Body of pancreas (tissue), 4 donors: ENCODE data around the gene IQCF6. TPM values are rescaled to one million over a fixed set of nuclear protein-coding genes. Genes with fewer than 3 reads are reported as not detected.

Experiments used
- ATAC-seq: fragments of 150-250 bp; one replicate; pipeline ENCODE4 v1.9.1; 2016
- DNase-seq, 4 donors: peaks; one replicate each; pipeline ENCODE4 v3.0.0-alpha.2; 2019
- H3K27ac ChIP-seq, 4 donors: fragments of 200-600 bp; sonication (generic); 1 replicate in 3 of 4; 2 replicates in 1 of 4; pipeline versions ENCODE4 v1.5.1 to v1.6.1; 2016 to 2019; ENCODE audit warnings: mild to moderate bottlenecking in 1 of 4, mixed read lengths in 1 of 4, moderate library complexity in 1 of 4
- H3K27me3 ChIP-seq, 2 donors: fragments of 200-600 bp; sonication (generic); one replicate each; pipeline ENCODE4 v1.6.0; 2016; ENCODE audit warnings: mild to moderate bottlenecking in 1 of 2
- H3K36me3 ChIP-seq, 2 donors: fragments of 200-600 bp; sonication (generic); replicated peaks in 1 of 2; 2 replicates each; pipeline ENCODE4 v1.5.1; 2016; ENCODE audit warnings: low read depth in 2 of 2; ENCODE audit not compliant: insufficient read depth in 1 of 2
- H3K4me1 ChIP-seq: fragments of 200-600 bp; sonication (generic); one replicate; pipeline ENCODE4 v1.6.0; 2016
- H3K4me3 ChIP-seq, 2 donors: fragments of 200-600 bp; sonication (generic); 1 replicate in 1 of 2; 2 replicates in 1 of 2; pipeline ENCODE4 v1.5.1; 2016 to 2019
- H3K9me3 ChIP-seq, 3 donors: fragments of 200-600 bp; sonication (generic); 1 replicate in 2 of 3; 2 replicates in 1 of 3; pipeline ENCODE4 v1.5.1; 2016
- POLR2A ChIP-seq, 3 donors: fragments of 450-650 bp; IDR thresholded peaks; one replicate each; pipeline ENCODE4 v1.6.1; 2016; ENCODE audit warnings: antibody characterized with exemption in 3 of 3, mild to moderate bottlenecking in 2 of 3
- WGBS, 2 donors: methylation state at CpG; one replicate each; pipeline ENCODE4 v1.1.5; 2017; 5-methylcytosine and 5-hydroxymethylcytosine counted together
- intact Hi-C: fragments of 100-400 bp; cut with DNase I; formaldehyde crosslinking; loops from one replicate; pipeline ENCODE4 v1.15.1; 2023
- total RNA-seq, 2 donors: library from RNA; depleted of rRNA; stranded (reverse); fragments of >200 nt; gene quantifications; one replicate each; pipeline ENCODE4 v1.1.0, GENCODE V29; 2016
- TF ChIP-seq, protein P1 (sequence below), 7 experiments: fragments of 450-650 bp in 4 of 7; fragments of 200-600 bp in 3 of 7; sonication (generic) in 3 of 7; IDR thresholded peaks; one replicate each; pipeline ENCODE4 v1.5.1; 2016 to 2019; ENCODE audit warnings: antibody characterized with exemption in 7 of 7

The IQCF6 gene
- total RNA-seq, 2 donors from 2014 or later: not detected

DNA sequence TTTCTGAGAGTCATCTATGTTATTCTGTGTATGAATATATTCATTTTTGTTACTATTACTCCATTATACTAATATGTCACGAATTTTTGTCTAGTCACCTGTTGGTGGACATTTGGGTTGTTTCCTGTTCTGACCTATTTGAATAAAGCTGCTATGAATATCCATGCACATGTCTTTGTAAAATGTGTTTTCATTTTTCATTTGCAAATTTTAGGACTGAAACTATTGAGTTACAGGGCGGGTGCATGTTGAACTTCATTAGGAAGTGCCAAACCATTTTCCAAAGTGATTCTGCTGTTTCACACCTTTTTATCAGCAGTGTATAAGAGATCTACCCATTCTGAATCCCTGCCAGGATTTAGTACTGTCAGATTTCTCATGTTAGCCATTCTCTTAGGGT lies 37.7 kb upstream of the IQCF6 start:
- ATAC-seq (no peak), DNase-seq (no peak)
- no peaks in the 10 kb centered on the region for H3K27me3 ChIP-seq
- intact Hi-C loops: no loop called here
- no peak for TF ChIP-seq POLR2A (IDR thresholded peaks at IDR 0.05)
- TF ChIP-seq, protein P1, sequence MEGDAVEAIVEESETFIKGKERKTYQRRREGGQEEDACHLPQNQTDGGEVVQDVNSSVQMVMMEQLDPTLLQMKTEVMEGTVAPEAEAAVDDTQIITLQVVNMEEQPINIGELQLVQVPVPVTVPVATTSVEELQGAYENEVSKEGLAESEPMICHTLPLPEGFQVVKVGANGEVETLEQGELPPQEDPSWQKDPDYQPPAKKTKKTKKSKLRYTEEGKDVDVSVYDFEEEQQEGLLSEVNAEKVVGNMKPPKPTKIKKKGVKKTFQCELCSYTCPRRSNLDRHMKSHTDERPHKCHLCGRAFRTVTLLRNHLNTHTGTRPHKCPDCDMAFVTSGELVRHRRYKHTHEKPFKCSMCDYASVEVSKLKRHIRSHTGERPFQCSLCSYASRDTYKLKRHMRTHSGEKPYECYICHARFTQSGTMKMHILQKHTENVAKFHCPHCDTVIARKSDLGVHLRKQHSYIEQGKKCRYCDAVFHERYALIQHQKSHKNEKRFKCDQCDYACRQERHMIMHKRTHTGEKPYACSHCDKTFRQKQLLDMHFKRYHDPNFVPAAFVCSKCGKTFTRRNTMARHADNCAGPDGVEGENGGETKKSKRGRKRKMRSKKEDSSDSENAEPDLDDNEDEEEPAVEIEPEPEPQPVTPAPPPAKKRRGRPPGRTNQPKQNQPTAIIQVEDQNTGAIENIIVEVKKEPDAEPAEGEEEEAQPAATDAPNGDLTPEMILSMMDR (IDR thresholded peaks at IDR 0.05): no peak
- no peak overlapping the region for H3K4me3 ChIP-seq
- H3K4me1 ChIP-seq: no peaks in the 10 kb centered on the region
- no peaks in the 10 kb centered on the region for H3K36me3 ChIP-seq
- WGBS, 2 donors: 55 to 65% methylated on average over 2 of the region's 2 CpGs
- no peaks in the 10 kb centered on the region for H3K9me3 ChIP-seq
- H3K27ac ChIP-seq: no peak overlapping the region

DNA sequence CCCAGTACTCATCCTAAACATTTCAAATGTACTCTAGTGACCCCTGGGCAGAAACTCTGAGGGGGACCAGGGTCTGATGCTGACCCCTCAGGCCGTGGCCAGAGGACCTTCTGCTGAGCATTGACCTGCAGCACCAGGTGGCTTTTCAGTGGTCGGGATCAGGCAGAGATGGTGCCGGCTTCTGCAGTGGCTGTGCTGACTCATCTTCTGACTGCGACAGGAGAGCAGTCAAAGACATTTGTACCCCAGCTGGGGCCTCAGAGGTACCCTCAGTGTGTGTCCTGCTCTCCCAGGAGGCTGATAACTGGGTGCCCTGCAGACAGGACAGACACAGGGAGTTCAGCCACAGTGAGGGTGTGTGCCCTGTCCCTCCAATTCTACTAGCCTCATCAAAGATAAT lies 36.6 kb upstream of the IQCF6 start:
- Histone ChIP-seq H3K4me3 (no peak overlapping the region), H3K9me3 (no peaks in the 10 kb centered on the region), H3K27me3 (no peaks in the 10 kb centered on the region), H3K4me1 (no peaks in the 10 kb centered on the region), H3K36me3 (no peaks in the 10 kb centered on the region), H3K27ac (no peak overlapping the region)
- 47 to 57% methylated on average over 3 to 4 of the region's 4 CpGs for WGBS, 2 donors
- ATAC-seq (no peak), DNase-seq (no peak)
- TF ChIP-seq, protein P1 (IDR thresholded peaks at IDR 0.05): no peak
- TF ChIP-seq POLR2A (IDR thresholded peaks at IDR 0.05): no peak
- intact Hi-C loops: no loop called here

DNA sequence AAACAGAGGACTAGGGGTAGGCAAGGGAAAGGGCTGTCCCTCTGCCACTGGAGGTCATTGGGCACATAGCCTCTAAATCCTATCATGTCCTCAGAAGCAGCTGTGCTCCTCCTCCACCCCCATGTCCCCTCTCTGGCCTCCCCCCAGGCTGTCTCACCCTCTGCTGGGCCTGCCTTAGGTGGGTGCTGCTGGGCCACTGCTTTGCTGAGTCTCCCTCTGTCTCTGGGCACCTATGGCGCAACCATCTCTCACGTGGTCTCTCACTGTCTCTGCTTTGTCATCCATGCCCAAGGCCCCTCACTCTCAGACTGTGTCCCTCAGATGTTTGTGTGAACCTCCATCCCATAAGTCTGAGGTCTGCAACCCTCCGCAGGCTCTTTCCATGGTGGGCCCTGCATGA lies 35.0 kb upstream of the IQCF6 start:
- Histone ChIP-seq H3K36me3 (no peaks in the 10 kb centered on the region), H3K27me3 (no peaks in the 10 kb centered on the region), H3K4me3 (no peak overlapping the region), H3K27ac (no peak overlapping the region), H3K4me1 (no peaks in the 10 kb centered on the region), H3K9me3 (no peaks in the 10 kb centered on the region)
- intact Hi-C loops: no loop called here
- DNase-seq (no peak), ATAC-seq (no peak)
- WGBS, 2 donors: 77 to 83% methylated on average over 3 of the region's 3 CpGs
- TF ChIP-seq, protein P1 (IDR thresholded peaks at IDR 0.05): no peak
- TF ChIP-seq POLR2A (IDR thresholded peaks at IDR 0.05): no peak

DNA sequence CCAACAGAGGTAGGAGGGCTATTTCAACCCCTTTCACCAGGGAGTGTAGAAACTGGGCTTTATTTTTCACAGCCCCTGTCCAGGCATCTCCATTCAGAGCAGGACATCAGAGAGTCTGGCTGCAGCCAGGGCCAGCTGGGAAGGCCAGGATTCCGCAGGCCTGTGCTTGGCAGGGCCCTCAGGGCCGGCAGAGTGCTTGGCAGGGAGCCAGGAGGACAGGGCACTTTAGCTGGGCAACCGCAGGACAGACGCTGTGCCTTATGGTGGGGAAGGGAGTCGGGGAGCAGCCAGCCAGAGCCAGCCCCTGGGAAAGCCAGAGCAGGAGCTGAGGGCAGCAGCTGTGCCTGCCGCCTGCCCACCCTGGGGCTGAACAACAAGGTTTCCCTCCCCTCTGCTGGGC lies 34.5 kb upstream of the IQCF6 start:
- ATAC-seq: no peak
- intact Hi-C loops: no loop called here
- H3K27me3 ChIP-seq: no peaks in the 10 kb centered on the region

DNA sequence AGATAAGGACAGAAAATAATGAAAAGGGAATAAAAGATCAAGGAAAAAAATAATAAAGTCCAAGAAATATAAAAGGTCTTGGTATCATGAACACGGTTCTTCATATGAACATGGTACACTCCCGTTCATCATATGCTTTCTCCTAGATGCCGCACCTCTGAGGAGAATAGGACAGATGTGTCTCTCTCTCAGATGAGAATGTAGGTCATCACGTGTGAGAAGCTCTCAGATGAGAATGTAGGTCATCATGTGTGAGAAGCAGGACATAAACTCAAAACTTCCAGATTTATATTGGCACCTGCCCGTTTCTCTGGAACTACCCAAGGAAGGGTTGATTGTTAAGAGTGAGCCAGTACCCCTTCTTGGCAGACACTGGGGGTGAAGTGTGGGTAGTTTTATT lies 29.9 kb upstream of the IQCF6 start:
- no peaks in the 10 kb centered on the region for H3K4me1 ChIP-seq
- no peak for ATAC-seq
- TF ChIP-seq, protein P1 (IDR thresholded peaks at IDR 0.05): no peak
- TF ChIP-seq POLR2A (IDR thresholded peaks at IDR 0.05): no peak
- intact Hi-C loops: no loop called here
- H3K4me3 ChIP-seq: no peak overlapping the region
- WGBS, 2 donors: 76 to 77% methylated on average over 5 of the region's 5 CpGs
- no peak overlapping the region for H3K27ac ChIP-seq
- H3K27me3 ChIP-seq: no peaks in the 10 kb centered on the region
- no peaks in the 10 kb centered on the region for H3K9me3 ChIP-seq
- DNase-seq: no peak
- no peaks in the 10 kb centered on the region for H3K36me3 ChIP-seq

More for the DNA sequence above, 34.5 kb upstream of the IQCF6 start:
- H3K9me3 ChIP-seq: no peaks in the 10 kb centered on the region
- no peak overlapping the region for H3K27ac ChIP-seq
- WGBS, 2 donors: 25 to 53% methylated on average over 2 to 6 of the region's 6 CpGs
- H3K4me1 ChIP-seq: no peaks in the 10 kb centered on the region
- H3K36me3 ChIP-seq: no peaks in the 10 kb centered on the region
- TF ChIP-seq, protein P1 (IDR thresholded peaks at IDR 0.05): no peak
- no peak for TF ChIP-seq POLR2A (IDR thresholded peaks at IDR 0.05)
- H3K4me3 ChIP-seq: no peak overlapping the region
- peak in 3 of 4 donors; percentile 6 to 45 (median 29) for DNase-seq
